ENCODE data around the gene ANKRD33B.

- TF ChIP-seq POLR2A (IDR thresholded peaks at IDR 0.05) (no peak), CTCF (IDR thresholded peaks at IDR 0.05) (no peak)
Observed at GRCh38 chr5:10668697-10669096, 104.8 kb downstream of the ANKRD33B start.
